Tibial nerve (tissue), 4 donors: ENCODE data around the gene SEC14L5. TPM values are rescaled to one million over a fixed set of nuclear protein-coding genes. Genes with fewer than 3 reads are reported as not detected.

Source experiments
- DNase-seq, 2 donors: peaks; one replicate each; pipeline ENCODE4 v3.0.0-alpha.2; 2019; ENCODE audit warnings: low spot score in 2 of 2
- H3K27ac ChIP-seq, 4 donors: fragments of 200-600 bp; sonication (generic) in 3 of 4; one replicate each; pipeline ENCODE4 v1.5.1; 2017 to 2019; ENCODE audit warnings: mild to moderate bottlenecking in 1 of 4
- H3K27me3 ChIP-seq, 2 donors: fragments of 200-600 bp; sonication (generic) in 1 of 2; one replicate each; pipeline versions ENCODE4 v1.5.1 to v1.6.0; 2017 to 2019
- H3K36me3 ChIP-seq, 3 donors: fragments of 200-600 bp; sonication (generic); one replicate each; pipeline ENCODE4 v1.5.1; 2018 to 2019
- H3K4me1 ChIP-seq, 4 donors: fragments of 200-600 bp; sonication (generic) in 3 of 4; one replicate each; pipeline ENCODE4 v1.5.1; 2017 to 2019
- H3K4me3 ChIP-seq, 4 donors: fragments of 200-600 bp; sonication (generic) in 3 of 4; one replicate each; pipeline ENCODE4 v1.5.1; 2017 to 2019; ENCODE audit warnings: mild to moderate bottlenecking in 1 of 4, moderate library complexity in 1 of 4
- H3K9me3 ChIP-seq, 4 donors: fragments of 200-600 bp; sonication (generic) in 3 of 4; one replicate each; pipeline ENCODE4 v1.5.1; 2017 to 2019
- CTCF ChIP-seq, 5 experiments: fragments of 200-600 bp in 3 of 5; fragments of 450-650 bp in 2 of 5; sonication (generic) in 3 of 5; IDR thresholded peaks; one replicate each; pipeline ENCODE4 v1.5.1; 2016 to 2019; ENCODE audit warnings: antibody characterized with exemption in 5 of 5, mild to moderate bottlenecking in 3 of 5, moderate library complexity in 2 of 5
- EP300 ChIP-seq, 2 donors: sonication (generic); formaldehyde crosslinking; IDR thresholded peaks; one replicate each; pipeline ENCODE4 v1.6.1; 2017; ENCODE audit warnings: antibody characterized with exemption in 2 of 2, mild to moderate bottlenecking in 1 of 2
- POLR2A ChIP-seq, 2 donors: fragments of 450-650 bp; IDR thresholded peaks; one replicate each; pipeline ENCODE4 v1.6.1; 2017; ENCODE audit warnings: antibody characterized with exemption in 2 of 2, mild to moderate bottlenecking in 2 of 2, moderate library complexity in 2 of 2
- WGBS, 2 donors: methylation state at CpG; one replicate each; pipeline ENCODE4 v1.1.5; 2018; 5-methylcytosine and 5-hydroxymethylcytosine counted together
- total RNA-seq, 4 donors: library from RNA; depleted of rRNA; stranded (reverse); fragments of >200 nt; gene quantifications; one replicate each; pipeline ENCODE4 v1.1.0, GENCODE V29; 2016

Gene SEC14L5
- total RNA-seq, 4 donors from 2014 or later, result 12.0 to 29.0 (median 13.6) TPM

- Histone ChIP-seq H3K4me3 (no peak overlapping the region), H3K36me3 (no peaks in the 10 kb centered on the region), H3K4me1 (no peaks in the 10 kb centered on the region), H3K27ac (peak overlapping the region in 2 of 4 donors; percentile 15 to 63), H3K9me3 (no peaks in the 10 kb centered on the region), H3K27me3 (no peaks in the 10 kb centered on the region)
- TF ChIP-seq EP300 (IDR thresholded peaks at IDR 0.05) (peak in 1 of 2 donors; percentile 41), POLR2A (IDR thresholded peaks at IDR 0.05) (no peak)
- no peak for DNase-seq
- WGBS, 2 donors, result 71 to 77% methylated on average over 7 of the region's 7 CpGs
These were observed 43.4 kb downstream of the SEC14L5 start for GRCh38 chr16:5001571-5001970.

- no peaks in the 10 kb centered on the region for H3K36me3 ChIP-seq
- TF ChIP-seq CTCF (IDR thresholded peaks at IDR 0.05) (no peak), EP300 (IDR thresholded peaks at IDR 0.05) (no peak)
- H3K27me3 ChIP-seq, result no peaks in the 10 kb centered on the region
- H3K27ac ChIP-seq, result peak overlapping the region in 1 of 4 donors; percentile 63
- no peak for DNase-seq
- WGBS, 2 donors, result 74 to 78% methylated on average over 6 of the region's 6 CpGs
- H3K4me3 ChIP-seq, result no peak overlapping the region
- H3K4me1 ChIP-seq, result no peaks in the 10 kb centered on the region
- H3K9me3 ChIP-seq, result no peaks in the 10 kb centered on the region
These were observed 43.9 kb downstream of the SEC14L5 start for GRCh38 chr16:5001986-5002385.

- 65 to 69% methylated on average over 3 of the region's 3 CpGs for WGBS, 2 donors
- TF ChIP-seq CTCF (IDR thresholded peaks at IDR 0.05) (no peak), POLR2A (IDR thresholded peaks at IDR 0.05) (no peak), EP300 (IDR thresholded peaks at IDR 0.05) (no peak)
- H3K9me3 ChIP-seq, result no peaks in the 10 kb centered on the region
These were observed 44.6 kb downstream of the SEC14L5 start for GRCh38 chr16:5002699-5003143.

GRCh38 chr16:5003211-5003610 is 45.1 kb downstream of the SEC14L5 start:
- Histone ChIP-seq H3K9me3 (no peaks in the 10 kb centered on the region), H3K4me1 (no peaks in the 10 kb centered on the region), H3K4me3 (no peak overlapping the region), H3K36me3 (no peaks in the 10 kb centered on the region), H3K27ac (peak overlapping the region in 3 of 4 donors; percentile 20 to 63 (median 50)), H3K27me3 (no peaks in the 10 kb centered on the region)
- WGBS, 2 donors, result 72 to 79% methylated on average over 11 to 12 of the region's 12 CpGs
- no peak for TF ChIP-seq POLR2A (IDR thresholded peaks at IDR 0.05)
- no peak for TF ChIP-seq EP300 (IDR thresholded peaks at IDR 0.05)
- no peak for TF ChIP-seq CTCF (IDR thresholded peaks at IDR 0.05)
- DNase-seq, result no peak

More at GRCh38 chr16:5002699-5003143, 44.6 kb downstream of the SEC14L5 start:
- peak overlapping the region in 3 of 4 donors; percentile 20 to 63 (median 50) for H3K27ac ChIP-seq
- DNase-seq, result no peak
- no peaks in the 10 kb centered on the region for H3K27me3 ChIP-seq
- H3K36me3 ChIP-seq, result no peaks in the 10 kb centered on the region
- no peak overlapping the region for H3K4me3 ChIP-seq
- H3K4me1 ChIP-seq, result no peaks in the 10 kb centered on the region

GRCh38 chr16:5003828-5004227 is 45.7 kb downstream of the SEC14L5 start:
- TF ChIP-seq POLR2A (IDR thresholded peaks at IDR 0.05) (no peak), EP300 (IDR thresholded peaks at IDR 0.05) (no peak), CTCF (IDR thresholded peaks at IDR 0.05) (no peak)
- 88 to 93% methylated on average over 10 of the region's 10 CpGs for WGBS, 2 donors
- no peaks in the 10 kb centered on the region for H3K4me1 ChIP-seq
- H3K9me3 ChIP-seq, result no peaks in the 10 kb centered on the region
- H3K4me3 ChIP-seq, result no peak overlapping the region
- no peaks in the 10 kb centered on the region for H3K36me3 ChIP-seq
- H3K27me3 ChIP-seq, result no peaks in the 10 kb centered on the region
- peak overlapping the region in 2 of 4 donors; percentile 50 to 63 for H3K27ac ChIP-seq
- no peak for DNase-seq

- peak overlapping the region in 1 of 4 donors; percentile 63 for H3K27ac ChIP-seq
- H3K27me3 ChIP-seq, result no peaks in the 10 kb centered on the region
- H3K4me3 ChIP-seq, result no peak overlapping the region
- no peaks in the 10 kb centered on the region for H3K36me3 ChIP-seq
- 77 to 85% methylated on average over 5 of the region's 5 CpGs for WGBS, 2 donors
- H3K9me3 ChIP-seq, result no peaks in the 10 kb centered on the region
- TF ChIP-seq EP300 (IDR thresholded peaks at IDR 0.05) (no peak), POLR2A (IDR thresholded peaks at IDR 0.05) (no peak), CTCF (IDR thresholded peaks at IDR 0.05) (no peak)
- H3K4me1 ChIP-seq, result no peaks in the 10 kb centered on the region
- DNase-seq, result no peak
These were observed 46.2 kb downstream of the SEC14L5 start for GRCh38 chr16:5004311-5004710.
